Activated B cell treated with CpG ODN at 0.5 μM for 24 hours (primary cell): Measurements from ENCODE around the gene PQBP1. TPM values are rescaled to one million over a fixed set of nuclear protein-coding genes. Genes with fewer than 3 reads are reported as not detected.

Source experiments
- ATAC-seq: fragments of 200-7000 bp; cut with Tn5 transposase; one replicate; pipeline ENCODE4 v1.10.0; 2021; ENCODE audit warnings: low read depth, mild to moderate bottlenecking, moderate library complexity
- CTCF ChIA-PET: fragments of 350-600 bp; sonication (Branson Sonifier 250); formaldehyde crosslinking; loops from one replicate; lab custom pipeline; 2021; ENCODE audit warnings: antibody characterized with exemption; lab: Charles Lee
- POLR2A ChIA-PET: fragments of 350-600 bp; sonication (Branson Sonifier 250); formaldehyde crosslinking; loops from one replicate; lab custom pipeline; 2021; ENCODE audit warnings: antibody characterized with exemption; lab: Charles Lee
- DNase-seq: peaks from one replicate; pipeline ENCODE4 v3.0.0; 2022
- H3K27ac Mint-ChIP-seq: one replicate; pipeline ENCODE4 v1.8.0; 2020; ENCODE audit warnings: mixed read lengths
- H3K27me3 Mint-ChIP-seq: one replicate; pipeline ENCODE4 v1.8.0; 2021; ENCODE audit warnings: mixed read lengths
- H3K36me3 Mint-ChIP-seq: one replicate; pipeline ENCODE4 v1.8.0; 2021; ENCODE audit warnings: low read depth, mixed read lengths
- H3K4me1 Mint-ChIP-seq: one replicate; pipeline ENCODE4 v1.8.0; 2021; ENCODE audit warnings: mixed read lengths
- H3K4me3 Mint-ChIP-seq: one replicate; pipeline ENCODE4 v1.8.0; 2020; ENCODE audit warnings: mild to moderate bottlenecking, mixed read lengths
- H3K9me3 Mint-ChIP-seq: one replicate; pipeline ENCODE4 v1.8.0; 2020; ENCODE audit warnings: mixed read lengths
- intact Hi-C: fragments of 100-400 bp; cut with micrococcal nuclease; formaldehyde crosslinking; loops from one replicate; pipeline ENCODE4 v1.15.1; 2024
- total RNA-seq: library from RNA; stranded (reverse); gene quantifications from 2 replicates; pipeline ENCODE4 v1.2.3, GENCODE V29; 2022
- TF ChIP-seq, protein P1 (sequence below): fragments of 200-600 bp; IDR thresholded peaks from one replicate; pipeline ENCODE4 v1.8.0; 2022; ENCODE audit warnings: antibody characterized with exemption, mild to moderate bottlenecking

PQBP1 gene
- total RNA-seq, 1 donor from 2014 or later: 81.6 TPM

DNA sequence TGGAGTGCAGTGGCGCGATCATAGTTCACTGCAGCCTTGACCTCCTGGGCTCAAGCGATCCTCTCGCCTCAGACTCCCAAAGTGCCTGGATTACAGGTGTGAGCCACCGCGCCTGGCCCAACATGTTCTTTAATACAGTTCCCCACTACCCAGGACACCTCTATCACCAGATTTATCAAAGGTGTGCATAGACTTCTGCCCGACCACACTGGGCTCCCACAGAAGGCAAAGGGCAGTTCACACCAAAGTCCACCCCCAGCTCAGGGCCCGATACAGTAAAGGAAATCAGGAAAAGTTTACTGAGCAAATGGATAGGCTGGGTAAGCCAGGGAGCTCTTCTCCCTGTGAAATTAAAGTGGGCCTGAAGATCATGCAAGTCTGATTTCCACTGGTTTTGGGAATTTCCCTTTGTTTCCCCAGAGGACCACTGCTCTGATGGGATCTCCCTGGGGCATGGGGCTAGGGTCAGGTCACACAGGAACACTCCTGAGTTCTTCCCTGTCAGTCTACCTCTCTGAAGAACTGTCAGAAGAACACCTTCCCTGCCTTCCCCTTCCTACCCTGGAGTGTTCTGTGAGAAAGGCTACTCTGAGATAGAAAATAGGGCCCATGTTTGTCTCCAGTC, 38.8 kb downstream of the PQBP1 start:
- peak; percentile 12 for ATAC-seq
- intact Hi-C loops: loop anchor here (1.0 to 10.0 kb wide), 8 partner anchors 8 to 362 kb away; partner anchors contain the start of genes PIM2 and RBM3
- DNase-seq: no peak
- ChIA-PET CTCF (interaction anchor here (1.3 to 2.7 kb wide), 8 partner anchors 8 to 288 kb away, joined by 3 to 14 read pairs (median 6); partner anchors contain the start of genes PQBP1 and TIMM17B), POLR2A (interaction anchor here (0.9 to 17.9 kb wide), 10 partner anchors 10 to 255 kb away, joined by 3 to 718 read pairs (median 32); partner anchors contain the start of genes GRIPAP1, HDAC6, OTUD5 and PIM2)
- Mint-ChIP-seq H3K36me3 (peaks cover 32% of the 10 kb centered on the region), H3K27ac (peak overlapping the region; percentile 98), H3K9me3 (no peaks in the 10 kb centered on the region), H3K27me3 (no peaks in the 10 kb centered on the region), H3K4me3 (peak overlapping the region; percentile 77), H3K4me1 (peaks cover 80% of the 10 kb centered on the region)
- TF ChIP-seq, protein P1, sequence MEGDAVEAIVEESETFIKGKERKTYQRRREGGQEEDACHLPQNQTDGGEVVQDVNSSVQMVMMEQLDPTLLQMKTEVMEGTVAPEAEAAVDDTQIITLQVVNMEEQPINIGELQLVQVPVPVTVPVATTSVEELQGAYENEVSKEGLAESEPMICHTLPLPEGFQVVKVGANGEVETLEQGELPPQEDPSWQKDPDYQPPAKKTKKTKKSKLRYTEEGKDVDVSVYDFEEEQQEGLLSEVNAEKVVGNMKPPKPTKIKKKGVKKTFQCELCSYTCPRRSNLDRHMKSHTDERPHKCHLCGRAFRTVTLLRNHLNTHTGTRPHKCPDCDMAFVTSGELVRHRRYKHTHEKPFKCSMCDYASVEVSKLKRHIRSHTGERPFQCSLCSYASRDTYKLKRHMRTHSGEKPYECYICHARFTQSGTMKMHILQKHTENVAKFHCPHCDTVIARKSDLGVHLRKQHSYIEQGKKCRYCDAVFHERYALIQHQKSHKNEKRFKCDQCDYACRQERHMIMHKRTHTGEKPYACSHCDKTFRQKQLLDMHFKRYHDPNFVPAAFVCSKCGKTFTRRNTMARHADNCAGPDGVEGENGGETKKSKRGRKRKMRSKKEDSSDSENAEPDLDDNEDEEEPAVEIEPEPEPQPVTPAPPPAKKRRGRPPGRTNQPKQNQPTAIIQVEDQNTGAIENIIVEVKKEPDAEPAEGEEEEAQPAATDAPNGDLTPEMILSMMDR: no peak

DNA sequence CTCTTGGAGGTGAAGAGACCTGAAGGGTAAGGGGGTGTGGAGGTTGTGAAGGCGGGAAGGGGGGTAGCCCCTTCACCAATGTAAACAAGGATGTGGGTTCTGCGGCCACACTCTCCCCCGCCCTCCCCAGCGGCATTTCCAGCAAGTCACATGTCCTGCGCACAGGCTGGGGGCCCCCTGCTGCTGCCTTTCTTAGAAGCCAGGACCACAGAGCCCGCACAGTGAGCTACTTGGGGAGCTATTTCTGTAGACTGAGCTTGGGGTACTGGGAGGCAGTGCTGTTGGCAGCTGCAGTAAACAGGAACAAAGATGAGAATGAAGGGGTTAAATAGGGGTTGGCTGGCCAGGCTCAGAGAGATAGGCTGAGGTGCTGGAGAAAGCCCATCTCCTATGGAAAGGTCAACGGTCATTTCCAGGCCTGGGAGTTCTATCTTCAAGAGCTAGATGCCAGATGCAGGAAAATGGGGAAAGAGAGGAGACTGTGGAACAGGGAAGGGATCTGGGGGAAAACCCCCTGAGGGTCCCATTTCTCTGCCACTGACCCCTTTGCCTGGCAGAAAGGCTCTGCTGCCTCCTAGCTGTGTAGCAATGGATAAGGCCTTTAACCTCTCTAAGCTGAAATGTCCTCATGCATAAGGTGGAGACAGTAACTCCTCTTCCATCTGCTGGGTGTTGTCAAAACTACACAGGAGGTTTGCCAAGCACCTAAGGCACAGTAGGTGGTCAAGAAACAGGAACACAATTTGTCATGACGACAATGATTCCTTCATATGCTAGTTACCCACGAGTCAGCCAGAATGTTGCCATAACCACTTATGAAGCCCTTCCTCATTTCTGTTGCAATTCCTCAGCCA, 39.6 kb downstream of the PQBP1 start:
- Mint-ChIP-seq H3K27me3 (no peaks in the 10 kb centered on the region), H3K4me1 (peaks cover 87% of the 10 kb centered on the region), H3K27ac (peak overlapping the region; percentile 98), H3K4me3 (peak overlapping the region; percentile 77), H3K36me3 (peaks cover 38% of the 10 kb centered on the region), H3K9me3 (no peaks in the 10 kb centered on the region)
- CTCF ChIA-PET: interaction anchor here (0.6 to 2.7 kb wide), 11 partner anchors 9 to 289 kb away, joined by 3 to 14 read pairs (median 4); partner anchors contain the start of genes PQBP1 and TIMM17B
- intact Hi-C loops: loop anchor here (1.0 to 10.0 kb wide), 8 partner anchors 8 to 362 kb away; partner anchors contain the start of genes PIM2 and RBM3
- DNase-seq: peak; percentile 68
- TF ChIP-seq, protein P1: no peak
- POLR2A ChIA-PET: interaction anchor here (0.9 to 17.9 kb wide), 13 partner anchors 9 to 398 kb away, joined by 3 to 718 read pairs (median 13); partner anchors contain the start of genes GRIPAP1, HDAC6, OTUD5 and PIM2
- peak; percentile 54 for ATAC-seq

DNA sequence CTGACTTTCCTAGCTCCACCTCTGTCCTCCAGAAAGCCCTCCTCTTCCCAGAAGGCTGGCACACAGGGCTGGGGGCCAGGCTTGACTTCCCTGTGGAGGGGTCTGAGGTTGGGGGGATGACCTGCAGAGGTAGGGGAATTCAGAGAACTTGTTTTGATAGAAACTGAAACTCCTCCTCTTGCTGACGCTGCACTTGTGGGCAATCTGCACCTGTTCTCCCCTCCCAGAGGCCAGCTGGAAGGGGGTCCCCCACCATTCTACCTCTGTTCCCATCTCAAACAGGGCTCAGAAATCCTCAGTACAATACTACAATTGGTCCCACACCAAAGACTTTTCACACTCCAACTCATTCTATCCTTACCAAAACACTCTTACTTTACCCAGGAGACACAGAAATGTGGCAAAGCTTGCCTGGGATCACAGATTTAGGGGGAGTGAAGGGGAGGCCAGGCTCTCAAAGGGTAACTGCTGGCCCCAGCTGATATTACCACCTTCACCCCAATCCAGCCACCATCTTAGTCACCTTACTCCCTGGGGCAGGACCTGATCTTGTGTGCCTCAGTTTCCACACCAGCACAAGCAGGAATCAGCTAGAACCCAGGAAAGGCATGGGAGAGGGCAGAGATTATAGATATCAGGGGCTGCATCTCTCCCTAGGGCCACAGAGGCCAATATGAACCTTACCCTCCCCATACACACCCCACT, 41.1 kb downstream of the PQBP1 start:
- DNase-seq (peak; percentile 42), ATAC-seq (peak; percentile 38)
- H3K36me3 Mint-ChIP-seq: peaks cover 45% of the 10 kb centered on the region
- H3K4me1 Mint-ChIP-seq: peaks cover 94% of the 10 kb centered on the region
- ChIA-PET POLR2A (interaction anchor here (0.6 to 17.9 kb wide), 19 partner anchors 12 to 400 kb away, joined by 3 to 718 read pairs (median 6); partner anchors contain the start of genes GRIPAP1, HDAC6, OTUD5 and PIM2), CTCF (interaction anchor here (0.8 to 2.7 kb wide), 6 partner anchors 11 to 290 kb away, joined by 3 to 14 read pairs (median 8); partner anchors contain the start of genes PQBP1 and TIMM17B)
- no peaks in the 10 kb centered on the region for H3K9me3 Mint-ChIP-seq
- no peaks in the 10 kb centered on the region for H3K27me3 Mint-ChIP-seq
- intact Hi-C loops: loop anchor here (1.0 to 10.0 kb wide), 3 partner anchors 42 to 364 kb away; partner anchors contain the start of genes PPP1R3F, PQBP1, RBM3 and TIMM17B
- H3K27ac Mint-ChIP-seq: peak overlapping the region; percentile 98
- TF ChIP-seq, protein P1: no peak
- peak overlapping the region; percentile 75 for H3K4me3 Mint-ChIP-seq

DNA sequence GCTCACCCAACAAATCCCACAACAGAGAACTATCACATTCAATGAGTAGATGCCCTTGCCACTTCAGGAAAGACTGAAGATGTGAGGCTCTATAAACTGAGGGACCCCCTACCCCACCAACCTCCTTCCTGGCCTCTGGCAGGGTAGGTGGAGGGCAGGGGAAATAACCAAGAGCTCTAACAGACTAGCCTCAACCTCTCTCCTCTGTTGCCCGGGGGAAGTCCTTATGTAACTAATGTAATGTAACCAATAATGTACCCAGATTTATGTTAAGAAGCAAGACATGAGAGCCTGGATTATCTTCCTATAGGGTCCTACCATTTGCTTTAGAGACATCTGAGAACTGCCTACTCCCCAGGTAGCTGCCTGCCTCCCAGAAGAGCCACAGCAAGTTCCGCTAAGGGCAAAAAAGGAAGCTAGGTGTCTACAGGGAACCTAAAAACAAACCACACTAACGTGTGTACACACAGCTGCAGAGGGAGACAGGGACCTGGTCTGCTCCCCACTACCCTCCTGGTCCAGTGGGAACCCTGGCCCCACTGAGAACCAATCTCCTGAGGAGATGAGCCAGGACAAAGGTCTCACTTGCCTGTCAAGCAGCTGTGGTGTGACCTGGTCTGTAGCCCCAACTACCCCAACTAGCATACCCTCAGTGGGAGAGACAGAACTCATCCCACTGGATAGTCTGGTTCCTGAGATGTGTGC, 41.9 kb downstream of the PQBP1 start:
- DNase-seq (no peak), ATAC-seq (peak; percentile 26)
- peaks cover 40% of the 10 kb centered on the region for H3K36me3 Mint-ChIP-seq
- H3K27me3 Mint-ChIP-seq: no peaks in the 10 kb centered on the region
- no peaks in the 10 kb centered on the region for H3K9me3 Mint-ChIP-seq
- intact Hi-C loops: loop anchor here (1.0 to 10.0 kb wide), 3 partner anchors 42 to 365 kb away; partner anchors contain the start of genes PPP1R3F, PQBP1, RBM3 and TIMM17B
- H3K27ac Mint-ChIP-seq: peak overlapping the region; percentile 98
- H3K4me3 Mint-ChIP-seq: peak overlapping the region; percentile 57
- ChIA-PET POLR2A (interaction anchor here (0.8 to 17.9 kb wide), 15 partner anchors 13 to 400 kb away, joined by 3 to 718 read pairs (median 9); partner anchors contain the start of genes GRIPAP1, HDAC6, OTUD5 and PIM2), CTCF (interaction anchor here (1.0 to 2.5 kb wide), 3 partner anchors 19 to 48 kb away, joined by 3 to 9 read pairs (median 3); no protein-coding TSS in a partner anchor)
- H3K4me1 Mint-ChIP-seq: peaks cover 91% of the 10 kb centered on the region
- TF ChIP-seq, protein P1: no peak
